CD4-positive, alpha-beta T cell treated with Interleukin-4 for 1 hour (primary cell): Measurements from ENCODE around the gene CNOT3.

Experiments
- DNase-seq, 2 donors: peaks; one replicate each; pipeline ENCODE4 v3.0.0-alpha.2; 2020 to 2022

CNOT3 gene

GRCh38 chr19:54196536-54196935, 59.0 kb downstream of the CNOT3 start:
- no peak for DNase-seq

- no peak for DNase-seq
Observed at GRCh38 chr19:54197121-54197520, 59.6 kb downstream of the CNOT3 start.

DNA sequence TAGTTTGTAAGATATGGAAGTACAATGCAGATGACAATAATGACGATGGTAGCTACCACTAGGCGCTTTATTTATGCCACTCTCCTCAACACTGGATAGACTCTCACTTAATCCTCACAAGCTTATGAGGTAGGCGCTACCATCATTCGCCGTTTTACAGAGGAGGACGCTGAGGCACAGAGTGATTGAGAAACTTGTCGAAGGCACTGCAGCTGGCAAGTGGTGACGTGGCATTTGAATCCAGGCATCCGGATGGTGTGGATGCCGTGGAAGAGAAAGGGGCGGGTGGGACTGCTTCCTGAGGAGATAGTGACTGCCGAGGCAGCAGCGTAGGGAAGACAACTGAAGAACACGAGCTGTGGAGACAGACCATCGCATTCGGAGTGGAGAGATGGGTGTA, 61.8 kb downstream of the CNOT3 start:
- DNase-seq, result no peak

DNA sequence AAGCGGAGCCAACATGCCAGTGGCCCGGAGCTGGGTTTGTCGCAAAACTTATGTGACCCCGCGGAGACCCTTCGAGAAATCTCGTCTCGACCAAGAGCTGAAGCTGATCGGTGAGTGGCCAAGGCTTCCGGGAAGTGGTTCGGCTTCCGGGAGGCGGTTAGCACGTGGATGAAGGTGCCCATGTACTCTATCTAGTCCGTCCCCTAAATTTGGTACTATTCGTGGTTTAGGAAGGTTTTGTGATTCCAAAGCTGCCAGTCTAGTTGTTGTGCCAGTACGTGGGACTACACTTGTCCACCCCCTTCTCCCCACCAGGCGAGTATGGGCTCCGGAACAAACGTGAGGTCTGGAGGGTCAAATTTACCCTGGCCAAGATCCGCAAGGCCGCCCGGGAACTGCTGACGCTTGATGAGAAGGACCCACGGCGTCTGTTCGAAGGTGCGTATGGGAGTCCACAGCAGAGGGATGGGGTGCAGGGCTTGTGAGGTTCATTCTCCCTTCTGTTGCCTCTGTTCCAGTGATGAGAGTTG, 63.7 kb downstream of the CNOT3 start:
- no peak for DNase-seq

- DNase-seq, result no peak
Observed at GRCh38 chr19:54201980-54202379, 64.4 kb downstream of the CNOT3 start.

- no peak for DNase-seq
Observed at GRCh38 chr19:54203151-54203611, 65.6 kb downstream of the CNOT3 start.

DNA sequence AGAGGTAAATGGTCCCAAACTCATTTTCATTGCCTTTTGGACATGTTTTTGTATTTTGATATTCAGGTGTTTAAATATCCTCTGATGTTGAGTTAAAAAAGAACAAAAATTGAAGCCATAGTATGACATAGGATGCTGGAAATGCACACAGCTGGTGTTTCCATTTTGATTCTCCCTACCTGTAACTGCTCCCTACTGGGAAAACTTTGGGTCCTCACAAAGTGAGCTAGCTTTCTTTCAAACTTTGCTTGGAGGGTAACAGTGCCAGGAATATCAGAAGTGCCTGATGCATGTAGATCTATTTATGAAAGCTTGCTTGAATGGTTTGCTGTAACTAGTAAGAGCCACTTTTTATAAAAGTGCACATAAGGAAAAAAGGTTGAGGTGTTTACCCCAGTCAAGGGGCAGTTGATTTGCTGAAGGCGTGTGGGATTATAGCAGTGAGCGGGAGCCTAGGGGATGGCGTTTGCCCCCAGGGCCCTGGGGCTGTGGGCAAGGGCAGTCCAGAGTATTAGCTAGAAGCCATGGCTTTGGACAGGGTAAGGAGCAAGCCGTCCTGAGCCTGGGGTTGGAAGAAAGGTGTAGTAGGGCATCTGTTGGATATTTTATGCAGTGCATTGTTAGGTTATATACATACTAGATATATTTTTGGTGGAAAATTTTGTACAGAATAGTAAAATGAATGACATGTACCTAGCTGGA, 67.4 kb downstream of the CNOT3 start:
- DNase-seq, result no peak
